H1 (cell line): ENCODE measurements around the gene COMT. TPM values are rescaled to one million over a fixed set of nuclear protein-coding genes. Genes with fewer than 3 reads are reported as not detected.

Experiments
- CTCF ChIA-PET: fragments of 300-600 bp; sonication (Branson Sonifier 250); formaldehyde crosslinking; loops from one replicate; lab custom pipeline; 2021; ENCODE audit not compliant: partially characterized antibody; lab: Charles Lee
- POLR2A ChIA-PET: fragments of 300-600 bp; sonication (Branson Sonifier 250); formaldehyde crosslinking; loops from one replicate; lab custom pipeline; 2021; ENCODE audit warnings: inconsistent platforms; ENCODE audit not compliant: partially characterized antibody; lab: Charles Lee
- DNase-seq, 2 experiments: peaks; one replicate each; pipeline versions ENCODE4 v3.0.0 to v3.0.0-alpha.2; 2010 to 2022; ENCODE audit warnings: low spot score in 2 of 2, low read depth in 1 of 2, mixed read lengths in 1 of 2
- FAIRE-seq: peaks from 2 replicates; lab custom pipeline; 2011; peaks lifted over from hg19 to GRCh38; lab: Jason Lieb, UNC
- H2AFZ ChIP-seq: 2 replicates; pipeline ENCODE4 v1.8.1; 2012; ENCODE audit warnings: low read length, inconsistent platforms
- H2AK5ac ChIP-seq: 2 replicates; pipeline ENCODE4 v1.6.1; 2013; ENCODE audit warnings: low read depth, low read length
- H2BK120ac ChIP-seq: replicated peaks from 2 replicates; pipeline ENCODE3; 2013; ENCODE audit warnings: low read depth, low read length, inconsistent platforms
- H2BK12ac ChIP-seq: 2 replicates; pipeline ENCODE4 v1.6.1; 2013; ENCODE audit warnings: low read depth, low read length
- H2BK15ac ChIP-seq: 2 replicates; pipeline ENCODE4 v1.6.1; 2013; ENCODE audit warnings: low read length
- H2BK20ac ChIP-seq: 2 replicates; pipeline ENCODE4 v1.6.1; 2013; ENCODE audit warnings: low read length
- H2BK5ac ChIP-seq: 2 replicates; pipeline ENCODE4 v1.6.1; 2013; ENCODE audit warnings: low read depth, low read length
- H3K14ac ChIP-seq: 2 replicates; pipeline ENCODE4 v1.6.1; 2013; ENCODE audit warnings: inconsistent platforms; ENCODE audit not compliant: insufficient read length
- H3K18ac ChIP-seq: 2 replicates; pipeline ENCODE4 v1.6.1; 2013; ENCODE audit warnings: low read length; ENCODE audit errors: extremely low read depth
- H3K23ac ChIP-seq: 2 replicates; pipeline ENCODE4 v1.6.1; 2013; ENCODE audit warnings: inconsistent platforms; ENCODE audit not compliant: insufficient read length
- H3K23me2 ChIP-seq: 2 replicates; pipeline ENCODE4 v1.6.1; 2013; ENCODE audit warnings: low read depth, low read length
- H3K27ac ChIP-seq: 2 replicates; pipeline ENCODE4 v1.6.1; 2011; ENCODE audit warnings: low read depth, low read length, inconsistent platforms
- H3K27me3 ChIP-seq, 4 experiments: replicated peaks in 1 of 4; 1 replicate in 1 of 4; 2 replicates in 3 of 4; pipeline versions ENCODE4 v1.6.1 to v1.8.1; 2011 to 2013; ENCODE audit warnings: low read length in 3 of 4, mild to moderate bottlenecking in 3 of 4, inconsistent platforms in 2 of 4, mixed read lengths in 2 of 4, moderate library complexity in 1 of 4; ENCODE audit not compliant: control insufficient read depth in 3 of 4, insufficient read depth in 3 of 4; ENCODE audit errors: extremely low read depth in 1 of 4
- H3K36me3 ChIP-seq, 4 experiments: 2 replicates each; pipeline versions ENCODE4 v1.6.1 to v1.8.1; 2011 to 2013; ENCODE audit warnings: mild to moderate bottlenecking in 4 of 4, low read length in 3 of 4, moderate library complexity in 2 of 4, control low read depth in 1 of 4, inconsistent platforms in 1 of 4; ENCODE audit not compliant: insufficient read depth in 4 of 4, control insufficient read depth in 2 of 4
- H3K4ac ChIP-seq: replicated peaks from 2 replicates; pipeline ENCODE3; 2013; ENCODE audit warnings: low read length, low read depth, mixed read lengths, inconsistent platforms; ENCODE audit not compliant: insufficient read length
- H3K4me1 ChIP-seq, 4 experiments: replicated peaks in 1 of 4; 1 replicate in 1 of 4; 2 replicates in 3 of 4; pipeline versions ENCODE4 v1.6.1 to v1.8.1; 2011 to 2013; ENCODE audit warnings: low read length in 3 of 4, inconsistent platforms in 2 of 4, mixed read lengths in 1 of 4; ENCODE audit not compliant: insufficient read depth in 4 of 4, control insufficient read depth in 3 of 4
- H3K4me2 ChIP-seq, 2 experiments: 2 replicates each; pipeline versions ENCODE4 v1.6.1 to v1.8.1; 2011 to 2013; ENCODE audit warnings: low read depth in 2 of 2, low read length in 2 of 2, control low read depth in 1 of 2, inconsistent platforms in 1 of 2, mild to moderate bottlenecking in 1 of 2; ENCODE audit not compliant: insufficient read depth in 1 of 2
- H3K4me3 ChIP-seq, 4 experiments: fragments of 200-600, 300-600 bp in 1 of 4; sonication (generic), shearing (Covaris generic), sonication (Bioruptor Twin) in 1 of 4; 2 replicates each; pipeline versions ENCODE4 v1.5.1 to v1.8.1; 2011 to 2016; ENCODE audit warnings: low read length in 4 of 4, low read depth in 3 of 4, control low read depth in 2 of 4, inconsistent platforms in 2 of 4, mild to moderate bottlenecking in 2 of 4, mixed read lengths in 1 of 4, moderate library complexity in 1 of 4; ENCODE audit not compliant: insufficient read depth in 2 of 4; ENCODE audit errors: extremely low read depth in 1 of 4
- H3K56ac ChIP-seq: replicated peaks from 2 replicates; pipeline ENCODE3; 2013; ENCODE audit warnings: low read depth, mild to moderate bottlenecking, mixed read lengths, low read length, inconsistent platforms; ENCODE audit not compliant: insufficient read length
- H3K79me1 ChIP-seq: 2 replicates; pipeline ENCODE4 v1.6.1; 2013; ENCODE audit warnings: low read depth, low read length, control low read depth
- H3K79me2 ChIP-seq, 2 experiments: 2 replicates each; pipeline versions ENCODE4 v1.6.1 to v1.8.1; 2012 to 2013; ENCODE audit warnings: low read length in 2 of 2, mild to moderate bottlenecking in 2 of 2, inconsistent platforms in 1 of 2; ENCODE audit not compliant: insufficient read depth in 2 of 2, control insufficient read depth in 1 of 2
- H3K9ac ChIP-seq, 4 experiments: replicated peaks in 1 of 4; 1 replicate in 1 of 4; 2 replicates in 3 of 4; pipeline versions ENCODE4 v1.6.1 to v1.8.1; 2011 to 2013; ENCODE audit warnings: low read depth in 3 of 4, low read length in 3 of 4, control low read depth in 2 of 4, mild to moderate bottlenecking in 2 of 4, moderate library complexity in 2 of 4, inconsistent platforms in 1 of 4; ENCODE audit errors: extremely low read depth in 1 of 4
- H3K9me3 ChIP-seq, 2 experiments: 2 replicates each; pipeline versions ENCODE4 v1.6.1 to v1.8.1; 2012 to 2013; ENCODE audit warnings: mild to moderate bottlenecking in 2 of 2, moderate library complexity in 2 of 2, control low read depth in 1 of 2, inconsistent platforms in 1 of 2, low read depth in 1 of 2, low read length in 1 of 2, mixed read lengths in 1 of 2; ENCODE audit not compliant: insufficient read depth in 2 of 2
- H4K20me1 ChIP-seq, 2 experiments: replicated peaks in 1 of 2; 2 replicates each; pipeline versions ENCODE3 to v1.8.1; 2011 to 2013; ENCODE audit warnings: inconsistent platforms in 2 of 2, low read length in 2 of 2, mild to moderate bottlenecking in 1 of 2; ENCODE audit not compliant: insufficient read depth in 2 of 2, control insufficient read depth in 1 of 2
- H4K5ac ChIP-seq: 2 replicates; pipeline ENCODE4 v1.6.1; 2013; ENCODE audit warnings: low read length, low read depth, mixed read lengths, inconsistent platforms; ENCODE audit not compliant: insufficient read length
- H4K8ac ChIP-seq: 2 replicates; pipeline ENCODE4 v1.8.0; 2013; ENCODE audit warnings: mild to moderate bottlenecking, moderate library complexity, low read length, inconsistent platforms; ENCODE audit not compliant: insufficient read depth; ENCODE audit errors: extremely low read depth
- H4K91ac ChIP-seq: replicated peaks from 2 replicates; pipeline ENCODE3; 2013; ENCODE audit warnings: low read length, mixed read lengths, inconsistent platforms; ENCODE audit not compliant: insufficient read length
- CTBP2 ChIP-seq: IDR thresholded peaks from 2 replicates; pipeline ENCODE4 v1.7.0; 2011; ENCODE audit warnings: borderline replicate concordance, mild to moderate bottlenecking, moderate library complexity, mixed read lengths, low read length; ENCODE audit not compliant: insufficient read depth, insufficient read length
- JUN ChIP-seq: IDR thresholded peaks from 2 replicates; pipeline ENCODE4 v1.6.1; 2011; ENCODE audit warnings: low read depth, mild to moderate bottlenecking, improper control_type of control experiment, low read length
- PHF8 ChIP-seq: fragments of 200-600 bp; sonication (generic); conservative IDR thresholded peaks from 2 replicates; pipeline ENCODE4 v1.7.1; 2012; ENCODE audit warnings: low read depth, mild to moderate bottlenecking, inconsistent platforms, low read length, moderate library complexity
- SIN3A ChIP-seq, 2 experiments: IDR thresholded peaks in 1 of 2; conservative IDR thresholded peaks in 1 of 2; 2 replicates each; pipeline ENCODE4 v1.6.1; 2011 to 2012; ENCODE audit warnings: low read length in 2 of 2, improper control_type of control experiment in 1 of 2, low read depth in 1 of 2, mild to moderate bottlenecking in 1 of 2
- WGBS, 2 experiments: shearing (Covaris generic) in 1 of 2; methylation state at CpG; one replicate each; pipeline versions ENCODE4 v1.1.6 to v1.1.7; 2013 to 2015; ENCODE audit warnings: low lambda C conversion rate in 2 of 2, mixed read lengths in 2 of 2, inconsistent platforms in 1 of 2, low coverage in 1 of 2, missing lambda C conversion rate in 1 of 2; ENCODE audit not compliant: insufficient replicate concordance in 2 of 2, insufficient coverage in 1 of 2, insufficient read length in 1 of 2; ENCODE audit errors: extremely low coverage in 1 of 2, missing lambda C conversion rate in 1 of 2; 5-methylcytosine and 5-hydroxymethylcytosine counted together
- polyA plus RNA-seq, 7 experiments: library from polyadenylated mRNA; depleted of rRNA in 3 of 7; stranded (reverse) in 5 of 7; unstranded in 2 of 7; fragments of >200 nt in 5 of 7; fragments of 200-250 nt in 2 of 7; gene quantifications; 1 replicate in 5 of 7; 2 replicates in 1 of 7; 4 replicates in 1 of 7; pipeline versions ENCODE4 v1.2.1 to v1.2.3, GENCODE V29; 2011 to 2013; ENCODE audit warnings: missing spikeins in 2 of 7, mixed read lengths in 2 of 7
- total RNA-seq: library from RNA; stranded (reverse); fragmentation: NEBNext Ultra II Directional; extraction: Animal tissue kit (Norgen Biotek cat#: 25700); gene quantifications from 2 replicates; pipeline ENCODE4 v1.2.1, GENCODE V29; 2021

COMT gene
- total and polyA plus RNA-seq, 2 of the 8 experiments (the other 6 are each of a cell fraction or from before 2014, with no cell fraction given): 15.2 to 33.7 TPM

DNA sequence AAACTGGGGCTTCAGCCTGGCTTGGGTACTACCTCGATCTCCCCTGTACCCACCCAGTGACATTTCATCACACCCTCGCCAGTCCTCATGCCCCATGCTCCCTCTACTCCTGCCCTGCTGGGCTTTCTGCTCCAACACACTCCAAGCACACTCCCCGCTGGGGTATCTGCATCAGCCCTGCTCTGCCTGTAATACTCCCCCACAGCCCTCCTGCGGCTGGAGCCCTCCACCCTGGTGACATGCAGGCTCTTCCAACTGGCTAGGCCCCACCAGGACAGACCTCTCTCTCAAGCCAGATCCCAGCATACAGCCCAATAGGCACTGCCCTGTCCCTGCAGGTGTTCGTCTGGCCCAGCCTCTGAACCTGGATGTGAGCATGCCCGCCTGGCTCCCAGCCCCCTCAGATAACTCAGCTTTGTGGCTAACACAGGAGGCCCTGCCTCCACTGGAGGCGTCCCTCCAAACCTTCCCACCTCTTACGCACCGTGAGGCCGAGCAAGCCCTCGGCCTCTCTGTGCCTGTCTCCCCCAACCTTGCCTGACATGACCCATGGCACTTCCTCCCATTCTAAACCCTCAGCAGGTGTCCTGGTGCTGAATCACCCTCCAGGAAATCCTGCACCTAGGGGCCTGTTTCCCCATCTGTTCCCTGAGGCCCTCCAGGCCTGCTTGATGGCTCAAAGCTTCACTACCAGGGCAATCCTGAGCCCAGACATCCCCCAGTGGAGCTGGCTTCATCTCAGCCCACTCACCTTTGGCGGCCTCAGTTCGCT is 33.5 kb downstream of the COMT start:
- peak overlapping the region; percentile 20 to 55; a peak in 2 of 4 replicates for H3K4me2 ChIP-seq
- H3K9ac ChIP-seq: peak overlapping the region in 3 of 4 experiments; percentile 6 to 51 (median 21); a peak in 5 of 7 replicates
- H2BK12ac ChIP-seq: peak overlapping the region; percentile 50; the same call in 1 of the 2 replicates
- DNase-seq: no peak
- H2AFZ ChIP-seq: no peak overlapping the region
- ChIA-PET CTCF (interaction anchor here (0.7 to 16.2 kb wide), 8 partner anchors 10 to 143 kb away, joined by 3 to 369 read pairs (median 7); partner anchors contain the start of gene TRMT2A), POLR2A (interaction anchor here (0.8 to 2.6 kb wide), 8 partner anchors 11 to 146 kb away, joined by 3 to 13 read pairs (median 3); partner anchors contain the start of gene DGCR8)
- H3K79me1 ChIP-seq: no peaks in the 10 kb centered on the region
- H2AK5ac ChIP-seq: peak overlapping the region; percentile 41; the same call in 1 of the 2 replicates
- peaks cover 7 to 42% (median 15%) of the 10 kb centered on the region in 4 experiments; a peak in 6 of 8 replicates for H3K36me3 ChIP-seq
- H2BK120ac ChIP-seq: no peak overlapping the region
- FAIRE-seq: no peak
- no peaks in the 10 kb centered on the region for H3K27me3 ChIP-seq
- no peak overlapping the region; the same call in 1 of the 2 replicates for H3K18ac ChIP-seq
- H2BK20ac ChIP-seq: no peak overlapping the region
- peaks cover 3 to 15% (median 13%) of the 10 kb centered on the region in 4 experiments; a peak in 6 of 7 replicates for H3K4me1 ChIP-seq
- no peak overlapping the region for H3K4ac ChIP-seq
- peak overlapping the region in 2 of 4 experiments; percentile 5 to 7; a peak in 2 of 8 replicates for H3K4me3 ChIP-seq
- no peaks in the 10 kb centered on the region; the same call in 1 of the 2 replicates for H3K23me2 ChIP-seq
- H4K20me1 ChIP-seq: peaks cover 11 to 22% of the 10 kb centered on the region in 2 experiments
- 76% methylated on average over 12 of the region's 13 CpGs; no CpG with 5 or more reads in 1 of the 2 experiments for WGBS, 2 experiments
- H2BK15ac ChIP-seq: 0 out of 2 replicates have a peak overlapping the region, but pooled peaks have one; percentile 3
- peak overlapping the region; percentile 81 for H3K27ac ChIP-seq
- no peak for TF ChIP-seq CTBP2
- TF ChIP-seq JUN: no peak
- no peak for TF ChIP-seq PHF8
- peak in 1 of 2 experiments; percentile 3; a peak in 1 of 4 replicates for TF ChIP-seq SIN3A (conservative IDR thresholded peaks at IDR 0.05 in 1 of 2, IDR thresholded peaks at IDR 0.05 in 1 of 2; ENCODE audit: low read depth in 1 of 2, low read length in 2 of 2)
- peak overlapping the region; percentile 18 for H4K91ac ChIP-seq
- no peaks in the 10 kb centered on the region for H3K9me3 ChIP-seq
- no peak overlapping the region for H4K5ac ChIP-seq
- no peaks in the 10 kb centered on the region for H3K79me2 ChIP-seq
- peak overlapping the region; percentile 86 for H2BK5ac ChIP-seq
- H3K14ac ChIP-seq: no peak overlapping the region
- peak overlapping the region; percentile 43 for H4K8ac ChIP-seq
- no peak overlapping the region for H3K23ac ChIP-seq
- H3K56ac ChIP-seq: no peak overlapping the region
